ENCODE data around the gene HLA-A. TPM values are rescaled to one million over a fixed set of nuclear protein-coding genes. Genes with fewer than 3 reads are reported as not detected.

Gene HLA-A
- total and polyA plus RNA-seq, 9 of the 15 experiments (the other 6 are each of a cell fraction or from before 2014, with no cell fraction given): 0.46 to 3.3 TPM; not detected in 7

DNA sequence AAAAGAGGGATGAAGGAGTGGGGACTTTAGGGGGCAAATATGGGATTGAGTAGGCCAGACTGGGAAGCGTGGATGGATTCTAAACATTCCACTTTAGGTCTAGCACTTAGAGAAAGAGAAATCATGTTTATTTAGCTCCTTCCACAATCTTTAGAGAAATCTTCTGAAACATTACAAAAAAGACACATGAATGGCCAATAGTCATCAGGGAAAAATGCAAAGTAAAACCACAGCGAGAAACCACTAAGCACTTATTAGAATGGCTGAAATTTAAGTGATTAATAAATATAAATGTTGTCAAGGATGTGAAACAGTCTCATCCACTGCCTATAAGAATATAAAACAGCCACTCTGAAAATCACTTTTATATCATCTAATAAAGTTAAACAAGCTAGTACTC is 46.9 kb downstream of the HLA-A start (continued):
- no peak for TF ChIP-seq BDP1 (IDR thresholded peaks at IDR 0.05; ENCODE audit: insufficient read depth, insufficient read length)
- TF ChIP-seq, protein P1, sequence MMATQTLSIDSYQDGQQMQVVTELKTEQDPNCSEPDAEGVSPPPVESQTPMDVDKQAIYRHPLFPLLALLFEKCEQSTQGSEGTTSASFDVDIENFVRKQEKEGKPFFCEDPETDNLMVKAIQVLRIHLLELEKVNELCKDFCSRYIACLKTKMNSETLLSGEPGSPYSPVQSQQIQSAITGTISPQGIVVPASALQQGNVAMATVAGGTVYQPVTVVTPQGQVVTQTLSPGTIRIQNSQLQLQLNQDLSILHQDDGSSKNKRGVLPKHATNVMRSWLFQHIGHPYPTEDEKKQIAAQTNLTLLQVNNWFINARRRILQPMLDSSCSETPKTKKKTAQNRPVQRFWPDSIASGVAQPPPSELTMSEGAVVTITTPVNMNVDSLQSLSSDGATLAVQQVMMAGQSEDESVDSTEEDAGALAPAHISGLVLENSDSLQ (IDR thresholded peaks at IDR 0.05): no peak
- no peak for TF ChIP-seq CHD1 (IDR thresholded peaks at IDR 0.05; ENCODE audit: low read length)
- no peak for TF ChIP-seq PRPF4 (IDR thresholded peaks at IDR 0.05; ENCODE audit: insufficient read depth, low read depth, low read length, poor library complexity, severe bottlenecking)
- no peak for TF ChIP-seq EHMT2 (IDR thresholded peaks at IDR 0.05)

DNA sequence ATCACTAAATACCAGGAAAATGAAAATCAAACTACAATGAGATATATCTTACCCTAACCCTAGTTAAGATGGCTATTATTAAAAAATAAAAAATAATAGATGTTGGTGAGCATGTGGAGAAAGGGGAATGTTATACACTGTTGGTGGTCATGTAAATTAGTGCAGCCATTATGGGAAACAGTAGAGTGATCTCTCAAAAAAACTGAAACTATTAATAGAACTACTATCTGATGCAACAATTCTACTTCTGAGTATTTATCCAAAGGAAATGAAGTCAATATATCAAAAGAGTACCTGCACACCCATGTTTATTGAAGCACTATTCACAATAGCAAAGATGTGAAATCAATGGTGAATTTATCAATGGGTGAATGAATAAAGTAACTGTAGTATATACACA is 48.6 kb downstream of the HLA-A start:
- TF ChIP-seq ZNF431 (CRISPR knock-in tag; IDR thresholded peaks at IDR 0.05) (no peak), JUN (IDR thresholded peaks at IDR 0.05; ENCODE audit: borderline replicate concordance, low read depth, low read length) (no peak), JUN (CRISPR knock-in tag; IDR thresholded peaks at IDR 0.05; ENCODE audit: borderline replicate concordance) (no peak), ASH1L (IDR thresholded peaks at IDR 0.05; ENCODE audit: borderline replicate concordance, low read depth, partially characterized antibody) (no peak), NR2C2 (CRISPR knock-in tag; IDR thresholded peaks at IDR 0.05) (no peak), NR2C2 (tag; IDR thresholded peaks at IDR 0.05) (0 out of 2 replicates have a peak, but pooled peaks have one; percentile 28), ZZZ3 (IDR thresholded peaks at IDR 0.05) (no peak), BCOR (IDR thresholded peaks at IDR 0.05) (no peak), PHB2 (IDR thresholded peaks at IDR 0.05; ENCODE audit: low read depth) (no peak), CEBPB (tag; IDR thresholded peaks at IDR 0.05) (no peak), KAT7 (CRISPR knock-in tag; IDR thresholded peaks at IDR 0.05; ENCODE audit: borderline replicate concordance) (no peak), ZNF212 (CRISPR knock-in tag; IDR thresholded peaks at IDR 0.05) (no peak), TAF15 (IDR thresholded peaks at IDR 0.05; ENCODE audit: low read depth, low read length) (no peak), SMARCA4 (IDR thresholded peaks at IDR 0.05) (no peak), CEBPG (CRISPR knock-in tag; IDR thresholded peaks at IDR 0.05) (no peak), CEBPG (tag; conservative IDR thresholded peaks at IDR 0.05 in 1 of 2, IDR thresholded peaks at IDR 0.05 in 1 of 2) (peak; percentile 28 to 46; a peak in 3 of 4 replicates), MECOM (CRISPR knock-in tag; IDR thresholded peaks at IDR 0.05) (no peak)
- TF ChIP-seq, protein P2, sequence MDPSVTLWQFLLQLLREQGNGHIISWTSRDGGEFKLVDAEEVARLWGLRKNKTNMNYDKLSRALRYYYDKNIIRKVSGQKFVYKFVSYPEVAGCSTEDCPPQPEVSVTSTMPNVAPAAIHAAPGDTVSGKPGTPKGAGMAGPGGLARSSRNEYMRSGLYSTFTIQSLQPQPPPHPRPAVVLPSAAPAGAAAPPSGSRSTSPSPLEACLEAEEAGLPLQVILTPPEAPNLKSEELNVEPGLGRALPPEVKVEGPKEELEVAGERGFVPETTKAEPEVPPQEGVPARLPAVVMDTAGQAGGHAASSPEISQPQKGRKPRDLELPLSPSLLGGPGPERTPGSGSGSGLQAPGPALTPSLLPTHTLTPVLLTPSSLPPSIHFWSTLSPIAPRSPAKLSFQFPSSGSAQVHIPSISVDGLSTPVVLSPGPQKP (CRISPR knock-in tag; IDR thresholded peaks at IDR 0.05): no peak
- Histone ChIP-seq H3K4me2 (ENCODE audit: insufficient read depth, low read length) (no peak overlapping the region), H3K4me1 (replicated peaks in 1 of 2; ENCODE audit: control insufficient read depth in 2 of 2, insufficient read depth in 2 of 2, low read length in 2 of 2) (no peaks in the 10 kb centered on the region), H3K4me3 (no peak overlapping the region), H3K79me2 (ENCODE audit: control insufficient read depth, insufficient read depth, low read length) (no peaks in the 10 kb centered on the region), H3K9me1 (ENCODE audit: control insufficient read depth, insufficient read depth, low read length) (no peaks in the 10 kb centered on the region), H2AFZ (ENCODE audit: low read depth, low read length) (no peak overlapping the region), H3K9ac (ENCODE audit: insufficient read depth in 1 of 2, low read depth in 2 of 2, low read length in 2 of 2) (no peak overlapping the region), H4K20me1 (replicated peaks; ENCODE audit: control insufficient read depth, insufficient read depth, low read length) (no peaks in the 10 kb centered on the region; the same call in 1 of the 2 replicates), H3K9me3 (replicated peaks; ENCODE audit: control insufficient read depth, insufficient read depth, low read depth, low read length) (no peaks in the 10 kb centered on the region), H3K27ac (ENCODE audit: extremely low read depth, low read depth, low read length) (no peak overlapping the region), H3K36me3 (ENCODE audit: control insufficient read depth, insufficient read depth, low read length) (no peaks in the 10 kb centered on the region), H3K27me3 (ENCODE audit: control insufficient read depth in 2 of 2, insufficient read depth in 2 of 2, low read length in 2 of 2) (peaks cover 3 to 7% of the 10 kb centered on the region in 2 experiments; a peak in 1 of 5 replicates)
- ATAC-seq (no peak), FAIRE-seq (no peak), DNase-seq (ENCODE audit: extremely low read depth in 1 of 4, low spot score in 3 of 4) (no peak)
- CTCF ChIA-PET (ENCODE audit: low intra/inter-chr PET ratio): no interaction called here
- in situ Hi-C loops (cut with MboI) (no loop called here), intact Hi-C loops (cut with micrococcal nuclease) (no loop called here)
- POLR2A ChIA-PET: no interaction called here
- BruUV-seq (replicated peaks): no TSS peak
